ENCODE results near the gene LILRA5.
"Not testable (repeated sequence)": the region's sequence is repeated elsewhere in the genome, so short reads cannot be mapped to it uniquely, and the experiment has no call there.

LILRA5 gene

GRCh38 chr19:54307389-54308020 is 5.5 kb downstream of the LILRA5 start:
- in situ Hi-C loops (cut with MboI; ENCODE audit: low sequenced_read_pairs) = no loop called here

- in situ Hi-C loops (cut with MboI; ENCODE audit: low sequenced_read_pairs) = no loop called here
These were observed 7.8 kb downstream of the LILRA5 start for GRCh38 chr19:54305141-54305540.

GRCh38 chr19:54302257-54302656 is 10.7 kb downstream of the LILRA5 start:
- in situ Hi-C loops (cut with MboI; ENCODE audit: low sequenced_read_pairs) = no loop called here

- in situ Hi-C loops (cut with MboI; ENCODE audit: low sequenced_read_pairs) = no loop called here
These were observed 13.5 kb downstream of the LILRA5 start for GRCh38 chr19:54299515-54299914.

- in situ Hi-C loops (cut with MboI; ENCODE audit: low sequenced_read_pairs) = no loop called here
These were observed 13.9 kb downstream of the LILRA5 start for GRCh38 chr19:54299126-54299498.

GRCh38 chr19:54298357-54299125 is 14.4 kb downstream of the LILRA5 start:
- in situ Hi-C loops (cut with MboI; ENCODE audit: low sequenced_read_pairs) = no loop called here

GRCh38 chr19:54297759-54298305 is 15.1 kb downstream of the LILRA5 start:
- in situ Hi-C loops (cut with MboI; ENCODE audit: low sequenced_read_pairs) = no loop called here

- in situ Hi-C loops (cut with MboI; ENCODE audit: low sequenced_read_pairs) = no loop called here
These were observed 18.4 kb downstream of the LILRA5 start for GRCh38 chr19:54294539-54294938.

- in situ Hi-C loops (cut with MboI; ENCODE audit: low sequenced_read_pairs) = not testable (repeated sequence)
These were observed 23.8 kb downstream of the LILRA5 start for GRCh38 chr19:54289160-54289559.

GRCh38 chr19:54287456-54287855 is 25.5 kb downstream of the LILRA5 start:
- in situ Hi-C loops (cut with MboI; ENCODE audit: low sequenced_read_pairs) = no loop called here

GRCh38 chr19:54286283-54286682 is 26.7 kb downstream of the LILRA5 start:
- in situ Hi-C loops (cut with MboI; ENCODE audit: low sequenced_read_pairs) = not testable (repeated sequence)

- in situ Hi-C loops (cut with MboI; ENCODE audit: low sequenced_read_pairs) = not testable (repeated sequence)
These were observed 27.4 kb downstream of the LILRA5 start for GRCh38 chr19:54285427-54286056.

GRCh38 chr19:54282686-54283470 is 30.1 kb downstream of the LILRA5 start:
- in situ Hi-C loops (cut with MboI; ENCODE audit: low sequenced_read_pairs) = no loop called here

GRCh38 chr19:54281729-54282075 is 31.3 kb downstream of the LILRA5 start:
- in situ Hi-C loops (cut with MboI; ENCODE audit: low sequenced_read_pairs) = not testable (repeated sequence)

GRCh38 chr19:54281007-54281728 is 31.8 kb downstream of the LILRA5 start, which contains the start of gene LILRB2:
Gene LILRB2, minus strand, starts transcription at chr19:54281110. Its CDS starts 614 bp downstream, at chr19:54280496.
- in situ Hi-C loops (cut with MboI; ENCODE audit: low sequenced_read_pairs) = no loop called here

GRCh38 chr19:54280441-54280840 is 32.5 kb downstream of the LILRA5 start:
- in situ Hi-C loops (cut with MboI; ENCODE audit: low sequenced_read_pairs) = not testable (repeated sequence)

GRCh38 chr19:54280025-54280424 is 32.9 kb downstream of the LILRA5 start:
- in situ Hi-C loops (cut with MboI; ENCODE audit: low sequenced_read_pairs) = not testable (repeated sequence)

- in situ Hi-C loops (cut with MboI; ENCODE audit: low sequenced_read_pairs) = no loop called here
These were observed 33.5 kb downstream of the LILRA5 start for GRCh38 chr19:54279406-54279962.

- in situ Hi-C loops (cut with MboI; ENCODE audit: low sequenced_read_pairs) = not testable (repeated sequence)
These were observed 34.3 kb downstream of the LILRA5 start for GRCh38 chr19:54278571-54279195.
